K562 (cell line): ENCODE results near the gene WLS. TPM values are rescaled to one million over a fixed set of nuclear protein-coding genes. Genes with fewer than 3 reads are reported as not detected.

ENCODE experiments used
- ATAC-seq: fragments of 200-7000 bp; cut with Tn5 transposase; 3 replicates; pipeline ENCODE4 v1.9.1; 2020; ENCODE audit warnings: moderate library complexity
- BruUV-seq: library from RNA; stranded (reverse); fragments of 400-500 nt; replicated peaks from 2 replicates; lab custom pipeline; 2021; lab: Mats Ljungman, UMichigan
- CTCF ChIA-PET: fragments of 300-600 bp; formaldehyde crosslinking; extraction: SDS; loops from one replicate; lab custom pipeline; 2021; ENCODE audit warnings: low intra/inter-chr PET ratio; lab: Yijun Ruan, JAX
- POLR2A ChIA-PET: fragments of 300-600, 350-650 bp; sonication (Branson Sonifier 250); formaldehyde crosslinking; extraction: SDS; loops from one replicate; lab custom pipeline; 2021; ENCODE audit warnings: antibody characterized with exemption, inconsistent platforms; lab: Yijun Ruan, JAX
- DNase-seq, 4 experiments: peaks; one replicate each; pipeline versions ENCODE4 v3.0.0 to v3.0.0-alpha.2; 2011 to 2018; ENCODE audit warnings: low spot score in 3 of 4, mixed read lengths in 3 of 4; ENCODE audit errors: extremely low read depth in 1 of 4
- FAIRE-seq: peaks from 2 replicates; lab custom pipeline; 2011; peaks lifted over from hg19 to GRCh38; lab: Jason Lieb, UNC
- H2AFZ ChIP-seq: 2 replicates; pipeline ENCODE4 v1.6.0; 2011; ENCODE audit warnings: low read depth, low read length, control low read depth, inconsistent platforms
- H3K27ac ChIP-seq: fragments of 200-600 bp; 3 replicates; pipeline ENCODE4 v1.8.0; 2011; ENCODE audit warnings: low read depth, mild to moderate bottlenecking, control low read depth, inconsistent platforms, low read length, moderate library complexity, mixed read lengths; ENCODE audit errors: extremely low read depth
- H3K27me3 ChIP-seq, 2 experiments: fragments of 300-600 bp in 1 of 2; 2 replicates in 1 of 2; 3 replicates in 1 of 2; pipeline versions ENCODE4 v1.6.0 to v1.8.0; 2011; ENCODE audit warnings: inconsistent platforms in 2 of 2, low read length in 2 of 2, mild to moderate bottlenecking in 1 of 2, mixed read lengths in 1 of 2, moderate library complexity in 1 of 2; ENCODE audit not compliant: control insufficient read depth in 2 of 2, insufficient read depth in 2 of 2
- H3K36me3 ChIP-seq: fragments of 300-600 bp; 3 replicates; pipeline ENCODE4 v1.8.0; 2011; ENCODE audit warnings: mild to moderate bottlenecking, low read length, inconsistent platforms; ENCODE audit not compliant: control insufficient read depth, insufficient read depth
- H3K4me1 ChIP-seq, 2 experiments: fragments of 200-600 bp in 1 of 2; replicated peaks in 1 of 2; 2 replicates in 1 of 2; 3 replicates in 1 of 2; pipeline versions ENCODE4 v1.5.1 to v1.8.0; 2011; ENCODE audit warnings: inconsistent platforms in 2 of 2, low read length in 2 of 2, mild to moderate bottlenecking in 1 of 2, mixed read lengths in 1 of 2, moderate library complexity in 1 of 2; ENCODE audit not compliant: control insufficient read depth in 2 of 2, insufficient read depth in 2 of 2
- H3K4me2 ChIP-seq: 2 replicates; pipeline ENCODE4 v1.6.1; 2011; ENCODE audit warnings: low read length, control low read depth, inconsistent platforms, mixed read lengths; ENCODE audit not compliant: insufficient read depth
- H3K4me3 ChIP-seq: fragments of 200-600 bp; sonication (generic), shearing (Covaris generic); 2 replicates; pipeline ENCODE4 v1.5.1; 2016; ENCODE audit warnings: control low read depth, inconsistent platforms
- H3K79me2 ChIP-seq: fragments of 200-600 bp; 3 replicates; pipeline ENCODE4 v1.8.0; 2011; ENCODE audit warnings: low read length, inconsistent platforms; ENCODE audit not compliant: control insufficient read depth, insufficient read depth
- H3K9ac ChIP-seq, 2 experiments: 2 replicates each; pipeline versions ENCODE4 v1.6.0 to v1.6.1; 2011; ENCODE audit warnings: low read depth in 2 of 2, low read length in 2 of 2, control low read depth in 1 of 2, inconsistent platforms in 1 of 2, mild to moderate bottlenecking in 1 of 2, mixed read lengths in 1 of 2; ENCODE audit not compliant: insufficient read depth in 1 of 2
- H3K9me1 ChIP-seq: one replicate; pipeline ENCODE4 v1.6.0; 2011; ENCODE audit warnings: inconsistent platforms, mild to moderate bottlenecking, low read length, moderate library complexity; ENCODE audit not compliant: control insufficient read depth, insufficient read depth
- H3K9me3 ChIP-seq: replicated peaks from 2 replicates; pipeline ENCODE4 v1.5.1; 2011; ENCODE audit warnings: low read depth, low read length, inconsistent platforms; ENCODE audit not compliant: control insufficient read depth, insufficient read depth
- H4K20me1 ChIP-seq: replicated peaks from 2 replicates; pipeline ENCODE4 v1.6.1; 2011; ENCODE audit warnings: low read length, inconsistent platforms, mixed read lengths; ENCODE audit not compliant: control insufficient read depth, insufficient read depth
- PYGO2 ChIP-seq: fragments of 450-650 bp; IDR thresholded peaks from 2 replicates; pipeline ENCODE4 v1.6.1; 2016; ENCODE audit warnings: mild to moderate bottlenecking, missing genetic modification characterization, moderate library complexity, missing compliant biosample characterization
- RFX7 ChIP-seq: fragments of 250-450 bp; sonication (Bioruptor Pico); IDR thresholded peaks from 2 replicates; pipeline ENCODE4 v1.5.1; 2021; ENCODE audit warnings: mild to moderate bottlenecking
- SETDB1 ChIP-seq: IDR thresholded peaks from one replicate; pipeline ENCODE4 v1.6.1; 2012; ENCODE audit warnings: low read length, control low read depth, inconsistent platforms
- THRB ChIP-seq: fragments of 450-650 bp; formaldehyde crosslinking; conservative IDR thresholded peaks from 2 replicates; pipeline ENCODE4 v1.4.0; 2022; ENCODE audit warnings: mild to moderate bottlenecking, missing genetic modification characterization
- ZNF511 ChIP-seq: sonication (generic); formaldehyde crosslinking; IDR thresholded peaks from 2 replicates; pipeline ENCODE4 v1.8.0; 2022; ENCODE audit warnings: mild to moderate bottlenecking, missing genetic modification reagents
- WGBS: fragments of 100-300 bp; shearing (Covaris generic); methylation state at CpG from one replicate; pipeline ENCODE4 v1.1.6; 2016; ENCODE audit warnings: low coverage, mixed read lengths; ENCODE audit not compliant: insufficient coverage; ENCODE audit errors: missing lambda C conversion rate; 5-methylcytosine and 5-hydroxymethylcytosine counted together
- in situ Hi-C: fragments of 300-500 bp; cut with MboI; formaldehyde crosslinking; loops from 4 replicates; pipeline ENCODE4 v1.15.0; 2018; ENCODE audit warnings: inconsistent platforms, mixed read lengths
- intact Hi-C: fragments of 100-400 bp; cut with micrococcal nuclease; formaldehyde crosslinking; loops from 2 replicates; pipeline ENCODE4 v1.14.2; 2022
- polyA plus RNA-seq, 8 experiments: library from polyadenylated mRNA; depleted of rRNA in 4 of 8; stranded (reverse) in 5 of 8; unstranded in 3 of 8; fragments of >200 nt; fragmentation: Nextera tagmentation in 2 of 8; fragmentation: Illumina TruSeq in 1 of 8; extraction: Ambion mirVana in 2 of 8; extraction: Trizol in 1 of 8; gene quantifications; 2 replicates each; pipeline versions ENCODE4 v1.2.1 to v1.2.3, GENCODE V29; 2011 to 2014; ENCODE audit warnings: inconsistent platforms in 1 of 8, missing spikeins in 1 of 8
- total RNA-seq, 7 experiments: library from RNA; depleted of rRNA in 6 of 7; stranded (reverse); fragments of >200 nt in 6 of 7; fragmentation: Illumina TruSeq in 2 of 7; extraction: Trizol in 2 of 7; gene quantifications; 2 replicates each; pipeline versions ENCODE4 v1.2.1 to v1.2.3, GENCODE V29; 2011 to 2021; ENCODE audit warnings: low replicate concordance in 1 of 7
- TF ChIP-seq, protein P1 (sequence below): sonication (generic); formaldehyde crosslinking; IDR thresholded peaks from 2 replicates; pipeline ENCODE4 v1.8.0; 2023; ENCODE audit warnings: mild to moderate bottlenecking, missing genetic modification reagents

The WLS gene
- total and polyA plus RNA-seq, 9 of the 15 experiments (the other 6 are each of a cell fraction or from before 2014, with no cell fraction given), result 0.47 TPM; not detected in 8

- TF ChIP-seq PYGO2 (no peak), THRB (CRISPR knock-in tag) (no peak), SETDB1 (no peak), RFX7 (CRISPR knock-in tag) (no peak), ZNF511 (no peak)
- TF ChIP-seq, protein P1, sequence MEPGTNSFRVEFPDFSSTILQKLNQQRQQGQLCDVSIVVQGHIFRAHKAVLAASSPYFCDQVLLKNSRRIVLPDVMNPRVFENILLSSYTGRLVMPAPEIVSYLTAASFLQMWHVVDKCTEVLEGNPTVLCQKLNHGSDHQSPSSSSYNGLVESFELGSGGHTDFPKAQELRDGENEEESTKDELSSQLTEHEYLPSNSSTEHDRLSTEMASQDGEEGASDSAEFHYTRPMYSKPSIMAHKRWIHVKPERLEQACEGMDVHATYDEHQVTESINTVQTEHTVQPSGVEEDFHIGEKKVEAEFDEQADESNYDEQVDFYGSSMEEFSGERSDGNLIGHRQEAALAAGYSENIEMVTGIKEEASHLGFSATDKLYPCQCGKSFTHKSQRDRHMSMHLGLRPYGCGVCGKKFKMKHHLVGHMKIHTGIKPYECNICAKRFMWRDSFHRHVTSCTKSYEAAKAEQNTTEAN (CRISPR knock-in tag), result no peak
- no peak overlapping the region for H3K4me2 ChIP-seq
- no peak overlapping the region for H3K9ac ChIP-seq
- in situ Hi-C loops (no loop called here), intact Hi-C loops (no loop called here)
- ChIA-PET POLR2A (no interaction called here), CTCF (no interaction called here)
- H3K79me2 ChIP-seq, result no peaks in the 10 kb centered on the region
- no peak for FAIRE-seq
- no peaks in the 10 kb centered on the region for H3K27me3 ChIP-seq
- no peaks in the 10 kb centered on the region for H3K36me3 ChIP-seq
- BruUV-seq, result no TSS peak
- H2AFZ ChIP-seq, result no peak overlapping the region
- H3K27ac ChIP-seq, result no peak overlapping the region
- no peaks in the 10 kb centered on the region for H4K20me1 ChIP-seq
- WGBS, result 0% methylated on average over 5 of the region's 5 CpGs
- H3K9me3 ChIP-seq, result no peaks in the 10 kb centered on the region; the same call in 1 of the 2 replicates
- no peaks in the 10 kb centered on the region for H3K9me1 ChIP-seq
- ATAC-seq, result no peak
- no peaks in the 10 kb centered on the region for H3K4me1 ChIP-seq
- no peak overlapping the region for H3K4me3 ChIP-seq
- DNase-seq, result no peak
Observed at GRCh38 chr1:68217618-68218017, 14.7 kb downstream of the WLS start.
